HepG2 (cell line): ENCODE results near the gene ADAMTS18. TPM values are rescaled to one million over a fixed set of nuclear protein-coding genes. Genes with fewer than 3 reads are reported as not detected.

Experiments used
- ATAC-seq: fragments of 200-7000 bp; cut with Tn5 transposase; 3 replicates; pipeline ENCODE4 v1.9.1; 2020; ENCODE audit warnings: mild to moderate bottlenecking, moderate library complexity
- BruUV-seq: library from RNA; stranded (reverse); fragments of 400-500 nt; replicated peaks from 2 replicates; lab custom pipeline; 2021; lab: Mats Ljungman, UMichigan
- CTCF ChIA-PET: fragments of 300-600 bp; formaldehyde crosslinking; extraction: SDS; loops from one replicate; lab custom pipeline; 2021; ENCODE audit warnings: low total read pairs, inconsistent platforms, low intra/inter-chr PET ratio; lab: Yijun Ruan, JAX
- POLR2A ChIA-PET: fragments of 350-600 bp; sonication (Branson Sonifier 250); formaldehyde crosslinking; loops from one replicate; lab custom pipeline; 2020; ENCODE audit warnings: antibody characterized with exemption, inconsistent platforms; lab: Yijun Ruan, JAX
- DNase-seq: peaks from one replicate; pipeline ENCODE4 v3.0.0-alpha.2; 2015; ENCODE audit warnings: low spot score
- FAIRE-seq: peaks from 3 replicates; lab custom pipeline; 2011; peaks lifted over from hg19 to GRCh38; lab: Jason Lieb, UNC
- H2AFZ ChIP-seq: one replicate; pipeline ENCODE4 v1.6.1; 2011; ENCODE audit warnings: low read length, inconsistent platforms
- H3K27ac ChIP-seq: fragments of 300-600 bp; 3 replicates; pipeline ENCODE4 v1.8.0; 2011; ENCODE audit warnings: mixed run types, mild to moderate bottlenecking, mixed read lengths, low read length, inconsistent platforms; ENCODE audit not compliant: insufficient read depth; ENCODE audit errors: extremely low read length
- H3K27me3 ChIP-seq, 2 experiments: fragments of 200-600 bp in 1 of 2; 2 replicates in 1 of 2; 3 replicates in 1 of 2; pipeline versions ENCODE4 v1.6.0 to v1.8.0; 2011; ENCODE audit warnings: low read length in 2 of 2, mild to moderate bottlenecking in 2 of 2, moderate library complexity in 2 of 2, inconsistent platforms in 1 of 2; ENCODE audit not compliant: insufficient read depth in 2 of 2, control insufficient read depth in 1 of 2
- H3K36me3 ChIP-seq, 2 experiments: fragments of 200-600 bp in 1 of 2; replicated peaks in 1 of 2; 2 replicates in 1 of 2; 3 replicates in 1 of 2; pipeline versions ENCODE4 v1.5.1 to v1.8.0; 2011; ENCODE audit warnings: low read length in 2 of 2, inconsistent platforms in 1 of 2; ENCODE audit not compliant: insufficient read depth in 2 of 2, control insufficient read depth in 1 of 2
- H3K4me1 ChIP-seq: 2 replicates; pipeline ENCODE4 v1.5.1; 2012; ENCODE audit warnings: low read length, inconsistent platforms; ENCODE audit not compliant: insufficient read depth
- H3K4me2 ChIP-seq: 2 replicates; pipeline ENCODE4 v1.6.0; 2011; ENCODE audit warnings: low read depth, low read length, inconsistent platforms
- H3K4me3 ChIP-seq, 3 experiments: fragments of 200-600 bp in 1 of 3; sonication (generic), shearing (Covaris generic) in 1 of 3; replicated peaks in 1 of 3; 2 replicates each; pipeline ENCODE4 v1.5.1; 2011 to 2016; ENCODE audit warnings: low read length in 3 of 3, inconsistent platforms in 2 of 3, low read depth in 2 of 3, mild to moderate bottlenecking in 2 of 3, control low read depth in 1 of 3, mixed read lengths in 1 of 3; ENCODE audit not compliant: insufficient read depth in 1 of 3
- H3K79me2 ChIP-seq: one replicate; pipeline ENCODE4 v1.6.1; 2011; ENCODE audit warnings: low read length, inconsistent platforms; ENCODE audit not compliant: insufficient read depth
- H3K9ac ChIP-seq: 2 replicates; pipeline ENCODE4 v1.6.0; 2011; ENCODE audit warnings: mild to moderate bottlenecking, low read depth, low read length, inconsistent platforms; ENCODE audit not compliant: insufficient read depth
- H3K9me3 ChIP-seq: 2 replicates; pipeline ENCODE4 v1.5.1; 2012; ENCODE audit warnings: mild to moderate bottlenecking, low read length
- H4K20me1 ChIP-seq: 2 replicates; pipeline ENCODE4 v1.6.0; 2011; ENCODE audit warnings: inconsistent platforms, mild to moderate bottlenecking, low read length, moderate library complexity; ENCODE audit not compliant: insufficient read depth
- MNT ChIP-seq: fragments of 450-650 bp; IDR thresholded peaks from 2 replicates; pipeline ENCODE4 v1.6.1; 2016
- NFYC ChIP-seq: IDR thresholded peaks from 2 replicates; pipeline ENCODE4 v1.6.1; 2016; ENCODE audit warnings: missing genetic modification reagents, missing compliant biosample characterization
- SCMH1 ChIP-seq: sonication (generic); formaldehyde crosslinking; IDR thresholded peaks from 2 replicates; pipeline ENCODE4 v1.9.0; 2021; ENCODE audit warnings: missing genetic modification reagents, mild to moderate bottlenecking, borderline replicate concordance
- ZNF354B ChIP-seq: sonication (generic); formaldehyde crosslinking; IDR thresholded peaks from 2 replicates; pipeline ENCODE4 v1.8.0; 2022; ENCODE audit warnings: mild to moderate bottlenecking, missing genetic modification reagents
- ZNF800 ChIP-seq: sonication (generic); formaldehyde crosslinking; IDR thresholded peaks from 2 replicates; pipeline ENCODE4 v1.4.0; 2020; ENCODE audit warnings: missing genetic modification reagents
- WGBS: methylation state at CpG from one replicate; pipeline ENCODE4 v1.1.6; 2017; ENCODE audit warnings: low lambda C conversion rate; 5-methylcytosine and 5-hydroxymethylcytosine counted together
- in situ Hi-C: cut with HindIII; loops from 2 replicates; pipeline ENCODE4 v1.10.0; 2017; ENCODE audit warnings: low pct_unique_long_range_greater_than_20kb; ENCODE audit not compliant: extremely low pct_ligation_motif_present
- intact Hi-C: fragments of 100-400 bp; cut with micrococcal nuclease; formaldehyde crosslinking; loops from one replicate; pipeline ENCODE4 v1.10.0; 2022; ENCODE audit not compliant: unreplicated experiment
- polyA plus RNA-seq, 8 experiments: library from polyadenylated mRNA; depleted of rRNA in 3 of 8; stranded (reverse) in 7 of 8; unstranded in 1 of 8; fragments of >200 nt; fragmentation: Illumina TruSeq in 4 of 8; extraction: Trizol in 4 of 8; gene quantifications; 2 replicates each; pipeline versions ENCODE4 v1.2.1 to v1.2.3, GENCODE V29; 2011 to 2016; ENCODE audit warnings: low read depth in 4 of 8, missing spikeins in 1 of 8, mixed read lengths in 1 of 8; ENCODE audit not compliant: insufficient read depth in 1 of 8
- total RNA-seq, 5 experiments: library from RNA; depleted of rRNA; stranded (reverse); fragments of >200 nt; fragmentation: Illumina TruSeq; extraction: Trizol; gene quantifications; 2 replicates each; pipeline ENCODE4 v1.2.3, GENCODE V29; 2016; ENCODE audit warnings: low read depth in 1 of 5

The ADAMTS18 gene
- total and polyA plus RNA-seq, 2 of the 13 experiments (the other 11 are each of a cell fraction or from before 2014, with no cell fraction given): 0.01 TPM; not detected in 1

GRCh38 chr16:77262971-77263370 is 171.9 kb downstream of the ADAMTS18 start:
- Histone ChIP-seq H2AFZ (no peak overlapping the region), H3K4me3 (no peak overlapping the region), H3K9ac (no peak overlapping the region), H3K4me2 (no peak overlapping the region), H3K9me3 (no peaks in the 10 kb centered on the region), H3K4me1 (no peaks in the 10 kb centered on the region), H3K27ac (no peak overlapping the region), H4K20me1 (no peaks in the 10 kb centered on the region), H3K27me3 (no peaks in the 10 kb centered on the region), H3K36me3 (no peaks in the 10 kb centered on the region), H3K79me2 (no peaks in the 10 kb centered on the region)
- BruUV-seq: no TSS peak
- intact Hi-C loops (no loop called here), in situ Hi-C loops (no loop called here)
- no peak for ATAC-seq
- no peak for DNase-seq
- CTCF ChIA-PET: no interaction called here
- TF ChIP-seq MNT (peak; percentile 84), SCMH1 (CRISPR knock-in tag) (no peak), ZNF354B (CRISPR knock-in tag) (no peak), ZNF800 (CRISPR knock-in tag) (no peak), NFYC (CRISPR knock-in tag) (no peak)
- WGBS: 21% methylated on average over 3 of the region's 3 CpGs
- POLR2A ChIA-PET: no interaction called here
- no peak for FAIRE-seq
